ENCODE measurements around the gene KCNQ1. TPM values are rescaled to one million over a fixed set of nuclear protein-coding genes. Genes with fewer than 3 reads are reported as not detected.
A peak's percentile ranks its signal among the peaks of the same experiment; 100 is the strongest.

KCNQ1 gene, protein sequence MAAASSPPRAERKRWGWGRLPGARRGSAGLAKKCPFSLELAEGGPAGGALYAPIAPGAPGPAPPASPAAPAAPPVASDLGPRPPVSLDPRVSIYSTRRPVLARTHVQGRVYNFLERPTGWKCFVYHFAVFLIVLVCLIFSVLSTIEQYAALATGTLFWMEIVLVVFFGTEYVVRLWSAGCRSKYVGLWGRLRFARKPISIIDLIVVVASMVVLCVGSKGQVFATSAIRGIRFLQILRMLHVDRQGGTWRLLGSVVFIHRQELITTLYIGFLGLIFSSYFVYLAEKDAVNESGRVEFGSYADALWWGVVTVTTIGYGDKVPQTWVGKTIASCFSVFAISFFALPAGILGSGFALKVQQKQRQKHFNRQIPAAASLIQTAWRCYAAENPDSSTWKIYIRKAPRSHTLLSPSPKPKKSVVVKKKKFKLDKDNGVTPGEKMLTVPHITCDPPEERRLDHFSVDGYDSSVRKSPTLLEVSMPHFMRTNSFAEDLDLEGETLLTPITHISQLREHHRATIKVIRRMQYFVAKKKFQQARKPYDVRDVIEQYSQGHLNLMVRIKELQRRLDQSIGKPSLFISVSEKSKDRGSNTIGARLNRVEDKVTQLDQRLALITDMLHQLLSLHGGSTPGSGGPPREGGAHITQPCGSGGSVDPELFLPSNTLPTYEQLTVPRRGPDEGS
- total RNA-seq = 1 to 10 TPM; 1.1 to 3.8 (median 3.1) TPM
- 10 to 100 TPM in 1 of 3 donors, 1 to 10 TPM in 2; 7.8 to 25.2 (median 9.5) TPM for polyA plus RNA-seq

DNA sequence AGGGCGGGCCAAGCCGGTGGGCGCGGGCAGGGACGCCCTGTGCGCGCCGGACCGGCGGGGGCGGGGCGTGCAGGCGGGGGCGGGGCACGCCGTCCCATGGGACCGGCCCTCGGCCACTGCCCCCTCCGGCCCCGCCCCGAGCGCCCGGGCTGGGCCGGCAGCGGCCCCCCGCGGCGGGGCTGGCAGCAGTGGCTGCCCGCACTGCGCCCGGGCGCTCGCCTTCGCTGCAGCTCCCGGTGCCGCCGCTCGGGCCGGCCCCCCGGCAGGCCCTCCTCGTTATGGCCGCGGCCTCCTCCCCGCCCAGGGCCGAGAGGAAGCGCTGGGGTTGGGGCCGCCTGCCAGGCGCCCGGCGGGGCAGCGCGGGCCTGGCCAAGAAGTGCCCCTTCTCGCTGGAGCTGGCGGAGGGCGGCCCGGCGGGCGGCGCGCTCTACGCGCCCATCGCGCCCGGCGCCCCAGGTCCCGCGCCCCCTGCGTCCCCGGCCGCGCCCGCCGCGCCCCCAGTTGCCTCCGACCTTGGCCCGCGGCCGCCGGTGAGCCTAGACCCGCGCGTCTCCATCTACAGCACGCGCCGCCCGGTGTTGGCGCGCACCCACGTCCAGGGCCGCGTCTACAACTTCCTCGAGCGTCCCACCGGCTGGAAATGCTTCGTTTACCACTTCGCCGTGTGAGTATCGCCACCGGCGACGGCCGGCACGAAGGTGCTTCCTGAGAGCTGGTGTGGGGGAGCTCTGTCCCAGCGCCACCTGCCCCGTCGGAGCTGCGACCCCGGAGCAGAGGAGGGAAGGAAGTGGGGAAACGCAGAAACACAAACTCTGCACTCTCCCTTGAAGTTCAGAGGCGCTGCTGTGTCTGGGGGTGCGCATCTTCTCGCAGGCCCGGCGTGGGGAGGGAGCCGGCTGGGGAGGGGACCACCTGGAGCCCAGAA lies at the start of gene KCNQ1:
KCNQ1 (plus strand) TSS at position 188 of the 925 bp plus-strand sequence; CDS start at position 279, 91 bp downstream.
- Histone ChIP-seq H3K4me3 (peak within 1 kb of the TSS in 3 of 4 donors; percentile 34 to 43 (median 38)), H3K27ac (no peak within 1 kb of the TSS), H3K9me3 (no peaks in the 10 kb centered on the region), H3K36me3 (no peaks in the 10 kb centered on the region), H3K4me1 (peaks cover 0 to 15% (median 4%) of the 10 kb centered on the region in 4 donors), H3K27me3 (peaks cover 18 to 87% (median 47%) of the 10 kb centered on the region in 3 donors)
- DNase-seq = no peak
- intact Hi-C loops (cut with DNase I) = no loop called here
- WGBS, 2 donors = 1 to 2% methylated on average over 116 of the region's 116 CpGs
- no peak for TF ChIP-seq POLR2A (IDR thresholded peaks at IDR 0.05)
- TF ChIP-seq EP300 (IDR thresholded peaks at IDR 0.05) = no peak

DNA sequence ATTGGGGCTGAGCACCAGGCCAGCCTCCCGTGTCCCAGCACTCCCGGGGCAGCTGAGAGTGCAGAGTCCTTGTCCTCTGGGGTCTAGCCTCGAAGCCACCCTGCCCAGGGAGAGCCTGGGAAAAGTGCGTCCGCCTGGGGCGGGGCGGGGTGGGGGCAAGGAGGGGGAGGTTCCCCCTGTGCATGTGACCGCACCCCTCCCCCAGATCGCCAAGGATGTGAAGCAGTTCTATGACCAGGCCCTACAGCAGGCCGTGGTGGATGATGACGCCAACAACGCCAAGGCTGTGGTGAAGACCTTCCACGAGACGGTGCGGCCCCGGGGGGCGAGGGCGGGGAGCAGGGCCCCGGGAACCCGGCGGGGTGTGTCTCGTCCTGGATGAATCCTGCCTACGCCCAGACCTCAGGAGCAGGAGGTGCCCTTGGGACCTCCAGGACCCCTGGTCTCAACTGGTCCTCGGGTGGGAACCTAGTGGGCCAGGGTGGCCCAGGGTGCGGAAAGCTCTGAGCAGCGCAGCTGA lies 49.5 kb upstream of the KCNQ1 start:
- no peaks in the 10 kb centered on the region for H3K9me3 ChIP-seq
- intact Hi-C loops (cut with DNase I) = loop anchor here (10.0 kb wide), 1 partner anchor 770 kb away; the partner anchor contains the start of gene OSBPL5
- 83 to 87% methylated on average over 26 of the region's 26 CpGs for WGBS, 2 donors
- H3K27me3 ChIP-seq = no peaks in the 10 kb centered on the region
- peaks cover 21 to 76% (median 58%) of the 10 kb centered on the region in 4 donors for H3K36me3 ChIP-seq
- H3K27ac ChIP-seq = peak overlapping the region; percentile 88 to 100 (median 100)
- no peak for DNase-seq
- H3K4me3 ChIP-seq = no peak overlapping the region
- H3K4me1 ChIP-seq = peaks cover 0 to 54% (median 49%) of the 10 kb centered on the region in 4 donors
- TF ChIP-seq, protein P1, sequence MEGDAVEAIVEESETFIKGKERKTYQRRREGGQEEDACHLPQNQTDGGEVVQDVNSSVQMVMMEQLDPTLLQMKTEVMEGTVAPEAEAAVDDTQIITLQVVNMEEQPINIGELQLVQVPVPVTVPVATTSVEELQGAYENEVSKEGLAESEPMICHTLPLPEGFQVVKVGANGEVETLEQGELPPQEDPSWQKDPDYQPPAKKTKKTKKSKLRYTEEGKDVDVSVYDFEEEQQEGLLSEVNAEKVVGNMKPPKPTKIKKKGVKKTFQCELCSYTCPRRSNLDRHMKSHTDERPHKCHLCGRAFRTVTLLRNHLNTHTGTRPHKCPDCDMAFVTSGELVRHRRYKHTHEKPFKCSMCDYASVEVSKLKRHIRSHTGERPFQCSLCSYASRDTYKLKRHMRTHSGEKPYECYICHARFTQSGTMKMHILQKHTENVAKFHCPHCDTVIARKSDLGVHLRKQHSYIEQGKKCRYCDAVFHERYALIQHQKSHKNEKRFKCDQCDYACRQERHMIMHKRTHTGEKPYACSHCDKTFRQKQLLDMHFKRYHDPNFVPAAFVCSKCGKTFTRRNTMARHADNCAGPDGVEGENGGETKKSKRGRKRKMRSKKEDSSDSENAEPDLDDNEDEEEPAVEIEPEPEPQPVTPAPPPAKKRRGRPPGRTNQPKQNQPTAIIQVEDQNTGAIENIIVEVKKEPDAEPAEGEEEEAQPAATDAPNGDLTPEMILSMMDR (IDR thresholded peaks at IDR 0.05) = no peak
- no peak for TF ChIP-seq POLR2A (IDR thresholded peaks at IDR 0.05)
- no peak for TF ChIP-seq POLR2AphosphoS5 (IDR thresholded peaks at IDR 0.05)
- TF ChIP-seq EP300 (IDR thresholded peaks at IDR 0.05) = no peak

DNA sequence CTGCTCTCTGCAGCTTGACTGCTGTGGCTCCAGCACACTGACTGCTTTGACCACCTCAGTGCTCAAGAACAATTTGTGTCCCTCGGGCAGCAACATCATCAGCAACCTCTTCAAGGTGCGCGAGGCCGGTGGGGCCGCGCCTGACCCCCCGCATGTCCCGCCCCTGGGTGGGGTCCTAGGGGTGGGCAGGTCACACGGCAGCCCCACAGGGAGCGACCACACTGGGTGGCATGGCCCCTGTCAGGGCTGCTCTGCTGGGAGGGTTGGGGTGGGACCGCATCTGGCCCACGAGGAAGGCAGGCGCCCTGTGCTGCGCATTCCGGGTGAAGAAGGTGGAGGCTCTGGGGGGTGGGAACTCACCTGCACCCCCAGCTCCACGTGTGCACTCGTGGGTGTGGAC lies 49.0 kb upstream of the KCNQ1 start:
- H3K27me3 ChIP-seq = no peaks in the 10 kb centered on the region
- H3K4me1 ChIP-seq = peaks cover 0 to 49% (median 43%) of the 10 kb centered on the region in 4 donors
- H3K36me3 ChIP-seq = peaks cover 21 to 76% (median 58%) of the 10 kb centered on the region in 4 donors
- H3K4me3 ChIP-seq = no peak overlapping the region
- intact Hi-C loops (cut with DNase I) = loop anchor here (10.0 kb wide), 1 partner anchor 769 kb away; the partner anchor contains the start of gene OSBPL5
- TF ChIP-seq EP300 (IDR thresholded peaks at IDR 0.05) = no peak
- TF ChIP-seq, protein P1 (IDR thresholded peaks at IDR 0.05) = no peak
- TF ChIP-seq POLR2AphosphoS5 (IDR thresholded peaks at IDR 0.05) = no peak
- TF ChIP-seq POLR2A (IDR thresholded peaks at IDR 0.05) = no peak
- no peak for DNase-seq
- 83 to 90% methylated on average over 17 of the region's 17 CpGs for WGBS, 2 donors
- peak overlapping the region in 3 of 4 donors; percentile 43 to 100 (median 99) for H3K27ac ChIP-seq
- H3K9me3 ChIP-seq = no peaks in the 10 kb centered on the region

DNA sequence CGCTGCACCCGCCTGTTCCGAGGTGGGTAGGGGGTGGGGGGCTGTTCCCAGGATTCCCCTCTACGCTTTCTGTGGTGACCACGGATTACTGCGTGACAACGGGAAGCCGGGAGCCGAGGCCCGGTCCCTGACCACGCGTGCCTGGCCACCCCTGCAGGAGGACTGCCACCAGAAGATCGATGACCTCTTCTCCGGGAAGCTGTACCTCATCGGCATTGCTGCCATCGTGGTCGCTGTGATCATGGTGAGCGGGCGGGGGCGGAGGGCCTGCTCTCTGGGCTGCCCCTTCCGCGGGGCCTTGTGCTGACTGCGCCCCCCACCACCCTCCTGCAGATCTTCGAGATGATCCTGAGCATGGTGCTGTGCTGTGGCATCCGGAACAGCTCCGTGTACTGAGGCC lies 48.3 kb upstream of the KCNQ1 start:
- Histone ChIP-seq H3K9me3 (no peaks in the 10 kb centered on the region), H3K4me1 (peaks cover 0 to 48% (median 40%) of the 10 kb centered on the region in 4 donors), H3K27ac (peak overlapping the region in 3 of 4 donors; percentile 43 to 100 (median 99)), H3K36me3 (peaks cover 21 to 73% (median 56%) of the 10 kb centered on the region in 4 donors), H3K27me3 (no peaks in the 10 kb centered on the region), H3K4me3 (no peak overlapping the region)
- DNase-seq = no peak
- WGBS, 2 donors = 93 to 94% methylated on average over 26 of the region's 26 CpGs
- intact Hi-C loops (cut with DNase I) = loop anchor here (10.0 kb wide), 1 partner anchor 768 kb away; the partner anchor contains the start of gene OSBPL5
- TF ChIP-seq EP300 (IDR thresholded peaks at IDR 0.05) (no peak), POLR2A (IDR thresholded peaks at IDR 0.05) (no peak), POLR2AphosphoS5 (IDR thresholded peaks at IDR 0.05) (no peak)
- TF ChIP-seq, protein P1 (IDR thresholded peaks at IDR 0.05) = no peak

Data from sigmoid colon (tissue), 7 donors.